NCI-H2107 (cell line): ENCODE results near the gene MALT1.

Experiments used
- DNase-seq: peaks from one replicate; lab custom pipeline; 2025; lab: John Stamatoyannopoulos, UW

The MALT1 gene

DNA sequence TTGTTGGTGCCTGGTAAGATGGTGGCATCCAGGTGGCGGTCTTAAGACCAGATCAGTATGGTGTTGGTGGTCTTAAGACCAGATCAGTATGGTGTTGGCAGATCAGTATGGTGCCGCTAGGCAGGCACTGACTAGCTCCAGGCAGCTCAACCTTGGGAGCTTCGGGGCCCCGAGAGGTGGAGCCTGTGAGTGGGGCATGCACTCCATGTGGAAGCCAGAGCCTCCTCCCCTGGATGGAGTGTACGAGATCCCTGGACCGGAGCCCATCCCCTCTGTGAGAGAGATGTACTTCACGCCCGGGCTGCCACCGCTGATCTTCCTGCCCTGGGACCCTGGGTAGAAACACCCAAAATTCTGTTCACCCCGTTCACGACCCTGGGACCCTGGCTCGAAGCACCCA is 19.0 kb downstream of the MALT1 start:
- DNase-seq: no peak

GRCh38 chr18:58691256-58691655 is 20.0 kb downstream of the MALT1 start:
- DNase-seq: no peak

DNA sequence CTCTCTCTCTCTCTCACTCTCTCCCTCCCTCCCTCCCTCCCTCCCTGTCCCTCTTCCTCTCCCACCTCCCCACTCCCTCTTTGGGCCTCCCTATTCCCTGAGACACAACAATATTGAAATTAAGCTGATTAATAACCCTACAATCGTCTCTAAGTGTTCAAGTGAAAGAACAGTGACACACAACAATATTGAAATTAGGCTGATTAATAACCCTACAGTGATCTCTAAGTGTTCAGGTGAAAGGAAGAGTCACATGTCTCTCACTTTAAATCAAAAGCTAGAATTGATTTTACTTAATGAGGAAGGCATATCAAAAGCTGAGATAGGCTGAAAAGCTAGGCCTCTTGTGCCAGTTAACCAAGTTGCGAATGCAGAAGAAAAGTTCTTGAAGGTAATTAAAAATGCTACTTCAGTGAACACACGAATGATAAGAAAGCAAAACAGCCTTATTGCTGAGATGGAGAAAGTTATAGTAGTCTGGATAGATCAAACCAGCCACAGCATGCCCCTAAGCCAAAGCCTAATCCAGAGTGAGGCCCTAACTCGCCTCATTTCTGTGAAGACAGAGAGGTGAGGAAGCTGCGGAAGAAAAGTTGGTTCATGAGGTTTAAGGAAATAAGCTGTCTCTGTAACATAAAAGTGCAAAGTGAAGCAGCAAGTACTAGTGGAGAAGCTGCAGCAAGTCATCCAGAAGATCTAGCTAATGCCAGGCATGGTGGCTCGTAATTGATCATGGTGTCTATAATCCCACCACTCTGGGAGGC is 21.3 kb downstream of the MALT1 start:
- DNase-seq: no peak

- no peak for DNase-seq
Measured at GRCh38 chr18:58694221-58694620, 23.0 kb downstream of the MALT1 start.

DNA sequence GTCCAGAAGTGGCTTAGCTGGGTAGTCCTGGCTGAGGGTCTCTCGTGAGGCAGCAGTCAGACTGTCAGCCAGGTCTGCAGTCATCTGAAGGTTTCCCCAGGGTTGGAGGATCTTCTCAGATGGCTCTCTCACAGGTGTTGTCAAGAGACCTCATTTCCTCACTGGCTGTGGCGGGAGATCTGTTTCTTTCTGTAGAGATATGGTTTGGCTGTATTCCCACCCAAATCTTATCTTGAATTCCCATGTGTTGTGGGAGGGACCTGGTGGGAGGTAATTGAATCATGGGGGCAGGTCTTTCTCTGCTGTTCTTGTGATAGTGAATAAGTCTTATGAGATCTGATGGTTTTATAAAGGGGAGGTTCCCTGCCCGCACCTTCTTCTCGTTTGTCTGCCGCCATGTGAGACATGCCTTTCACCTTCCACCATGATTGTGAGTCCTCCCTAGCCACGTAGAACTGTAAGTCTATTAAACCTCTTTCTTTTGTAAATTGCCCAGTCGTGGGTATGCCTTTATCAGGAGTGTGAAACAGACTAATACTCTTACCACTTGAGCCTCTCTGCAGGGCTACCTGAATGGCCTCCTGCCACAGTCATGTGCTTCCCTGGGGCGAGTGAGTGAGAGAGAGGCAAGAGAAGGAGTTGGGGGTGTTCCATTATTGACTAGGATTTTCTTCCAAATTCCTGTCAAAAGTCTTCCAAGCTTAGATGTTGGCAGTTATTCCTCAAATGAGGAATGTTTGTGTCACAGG is 23.6 kb downstream of the MALT1 start:
- DNase-seq: no peak

DNA sequence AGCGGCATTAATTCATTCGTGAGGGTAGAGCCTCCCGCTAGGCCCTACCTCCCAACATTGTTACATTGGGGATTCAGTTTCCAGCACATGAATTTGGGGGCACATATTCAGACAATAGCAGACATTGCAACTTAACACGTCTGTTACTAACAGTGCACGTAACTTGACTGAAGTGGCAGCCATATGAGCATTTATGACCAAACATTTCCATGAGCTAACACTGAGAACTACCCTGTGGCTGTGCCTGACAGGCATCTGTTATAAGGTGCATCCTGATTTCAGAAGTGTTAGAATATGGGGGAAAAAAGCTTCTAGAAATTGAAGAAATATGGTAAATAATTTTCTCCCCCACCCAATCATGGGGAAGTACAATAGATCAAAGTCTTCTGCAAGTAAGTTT is 24.5 kb downstream of the MALT1 start:
- DNase-seq: no peak

DNA sequence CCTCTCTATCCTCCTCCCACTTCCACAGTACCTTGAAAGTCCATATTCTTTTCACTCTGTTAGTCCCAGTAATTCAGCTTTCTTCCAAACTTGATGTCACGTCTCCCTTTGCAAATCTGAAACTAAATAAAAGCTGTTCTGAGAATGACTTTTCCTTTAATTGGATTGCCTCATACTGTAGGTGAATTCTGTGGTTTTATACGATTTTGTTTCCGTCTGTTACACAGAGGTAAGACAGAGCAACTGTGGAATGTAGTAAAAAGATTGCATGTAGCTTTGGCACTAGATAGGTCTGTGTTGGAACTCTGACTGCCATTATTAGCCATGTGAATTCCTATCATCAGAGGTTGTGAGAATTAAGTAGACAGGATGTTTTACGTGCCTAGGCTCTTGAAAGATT is 25.9 kb downstream of the MALT1 start:
- DNase-seq: no peak

GRCh38 chr18:58698701-58699193 is 27.5 kb downstream of the MALT1 start:
- DNase-seq: no peak

GRCh38 chr18:58699551-58699950 is 28.3 kb downstream of the MALT1 start:
- no peak for DNase-seq

DNA sequence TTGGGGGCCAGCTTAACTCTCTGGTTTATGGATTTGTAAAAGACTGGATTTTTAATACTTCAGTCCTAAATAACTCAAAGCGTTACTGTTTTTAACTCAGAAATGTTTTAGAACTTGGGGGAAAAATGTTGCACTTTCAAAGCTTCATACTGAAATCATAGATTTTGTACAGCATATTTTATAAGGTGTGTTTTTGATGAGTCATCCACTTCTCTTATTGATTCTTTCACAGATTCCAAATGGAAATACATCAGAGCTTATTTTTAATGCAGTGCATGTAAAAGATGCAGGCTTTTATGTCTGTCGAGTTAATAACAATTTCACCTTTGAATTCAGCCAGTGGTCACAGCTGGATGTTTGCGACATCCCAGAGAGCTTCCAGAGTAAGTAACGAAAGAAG is 28.9 kb downstream of the MALT1 start:
- DNase-seq: no peak

DNA sequence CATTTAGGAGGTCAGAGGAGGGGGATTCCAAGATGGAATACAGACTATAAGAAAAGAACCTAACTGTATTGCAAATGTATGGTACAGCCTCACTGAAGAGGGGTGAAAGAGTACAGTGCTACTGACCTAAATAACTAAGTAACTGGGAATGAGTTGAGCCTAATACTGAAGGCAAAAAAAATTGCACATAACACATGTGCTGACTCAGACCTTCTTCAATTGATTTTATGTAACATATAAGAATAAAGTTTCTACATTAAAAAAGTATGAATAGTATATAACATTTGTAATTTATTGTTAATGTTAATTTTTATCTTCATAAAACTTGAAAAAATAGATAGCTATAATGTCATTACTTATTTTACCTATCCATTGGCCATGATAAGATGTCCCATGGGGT is 41.7 kb downstream of the MALT1 start:
- DNase-seq: no peak

GRCh38 chr18:58714259-58714658 is 43.0 kb downstream of the MALT1 start:
- no peak for DNase-seq

DNA sequence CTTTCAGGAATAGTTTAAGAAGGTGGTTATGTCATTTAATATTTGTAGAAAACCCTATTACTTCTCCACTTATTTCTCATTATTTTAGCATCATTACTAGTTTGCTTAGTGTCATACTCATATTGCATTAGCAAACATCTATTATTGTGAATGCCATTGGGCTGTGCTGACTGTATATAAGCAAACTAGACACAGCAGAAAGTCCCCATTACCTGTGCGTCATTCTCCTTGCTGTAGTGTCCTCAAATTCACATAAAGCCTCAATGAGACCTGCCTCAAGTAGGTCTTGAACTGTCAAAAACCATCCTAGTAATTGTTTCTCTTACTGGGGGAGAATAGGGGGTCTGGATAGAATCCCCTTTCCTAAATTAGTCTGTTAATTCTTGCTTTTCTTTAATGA is 43.6 kb downstream of the MALT1 start:
- no peak for DNase-seq

DNA sequence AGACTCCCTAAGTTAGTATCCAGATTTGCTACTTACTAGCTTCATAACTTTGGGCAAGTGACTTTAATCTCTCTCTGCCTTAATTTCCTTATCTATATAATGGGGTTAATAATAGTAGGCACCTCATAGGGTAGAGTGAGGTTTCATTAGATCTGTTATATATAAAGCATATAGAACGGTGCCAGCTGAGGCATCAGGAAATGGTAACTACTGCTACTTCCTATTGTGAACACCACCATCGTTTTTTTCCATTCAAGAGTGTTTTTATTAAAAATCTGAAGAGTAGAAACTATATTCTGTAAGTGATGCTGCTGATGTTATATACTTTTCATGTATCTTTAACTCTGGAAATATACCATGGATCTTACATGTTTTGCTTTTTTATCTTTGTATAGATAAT is 44.3 kb downstream of the MALT1 start:
- no peak for DNase-seq

DNA sequence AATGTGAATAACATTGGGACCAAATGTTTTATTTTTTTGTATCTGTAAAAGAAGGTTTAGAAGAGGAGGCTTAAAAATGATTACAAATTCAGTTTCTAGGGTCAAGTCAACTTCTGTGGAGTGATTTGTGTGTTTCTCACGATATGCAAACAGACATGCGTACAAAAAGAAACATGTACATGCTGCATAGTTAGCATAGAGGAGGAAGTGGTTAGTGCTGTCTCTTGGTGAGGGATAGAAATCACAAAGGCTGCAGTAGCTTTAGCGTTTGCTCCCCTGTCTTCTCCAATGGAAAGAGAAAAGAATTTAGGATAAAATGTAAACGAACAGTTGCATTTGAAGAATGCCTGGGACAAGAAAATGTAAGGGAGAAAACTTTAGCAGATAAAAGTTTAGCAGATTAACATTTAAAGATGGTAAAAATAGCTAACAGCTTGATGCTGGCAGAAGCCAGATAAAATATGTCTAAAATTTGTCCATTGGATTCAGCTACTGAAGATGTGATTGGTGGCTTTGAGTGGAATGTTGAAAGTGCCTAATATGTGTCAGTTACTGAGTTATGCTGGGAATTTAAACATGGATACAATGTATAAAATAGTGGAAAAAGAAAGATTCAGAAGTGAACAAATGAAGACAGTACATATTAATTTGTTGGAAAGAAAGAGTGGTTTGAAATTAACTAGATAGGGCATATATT is 44.9 kb downstream of the MALT1 start:
- DNase-seq: no peak

- no peak for DNase-seq
Measured at GRCh38 chr18:58721566-58722239, 50.4 kb downstream of the MALT1 start.

GRCh38 chr18:58723810-58724602 is 52.7 kb downstream of the MALT1 start:
- DNase-seq: no peak

DNA sequence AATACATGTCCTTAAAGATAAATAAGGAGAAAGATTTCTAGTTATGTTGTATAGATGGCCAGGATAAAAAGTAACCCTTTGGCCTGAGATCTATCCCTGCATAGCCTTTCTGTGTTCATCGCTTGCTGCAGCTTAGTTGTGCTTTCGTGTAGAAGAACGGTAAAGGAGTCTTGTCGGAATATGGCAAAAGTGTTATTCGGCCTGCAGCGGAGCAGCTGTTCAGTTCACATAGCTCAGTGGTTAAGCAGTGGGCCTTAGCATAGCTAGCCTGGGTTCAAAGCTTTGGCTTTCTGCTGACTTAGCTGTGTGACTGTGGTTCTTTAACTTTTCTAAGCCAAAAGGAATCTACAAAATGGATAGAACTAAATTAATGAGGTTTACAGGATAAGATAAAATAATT is 55.4 kb downstream of the MALT1 start:
- DNase-seq: no peak

- no peak for DNase-seq
Measured at GRCh38 chr18:58727776-58728500, 56.7 kb downstream of the MALT1 start.

DNA sequence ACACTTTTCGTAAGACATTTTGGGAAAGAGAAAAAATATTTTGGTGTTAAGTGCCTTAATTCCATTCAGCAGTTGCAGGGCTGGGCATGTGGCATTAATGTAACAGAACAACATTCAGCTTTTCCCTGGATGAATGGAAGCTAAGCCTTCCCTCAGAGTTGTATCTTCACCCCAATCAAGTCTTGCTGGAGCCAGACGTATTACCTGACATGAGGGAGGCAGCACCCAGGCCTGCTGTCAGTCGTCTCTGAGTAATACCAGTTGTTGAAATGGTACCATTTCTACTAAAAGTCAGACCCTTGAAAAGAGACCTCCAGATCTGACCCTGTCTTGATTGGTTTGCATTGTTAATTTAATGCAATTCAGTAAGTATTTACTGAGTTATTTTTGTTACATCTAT is 57.5 kb downstream of the MALT1 start:
- DNase-seq: no peak

DNA sequence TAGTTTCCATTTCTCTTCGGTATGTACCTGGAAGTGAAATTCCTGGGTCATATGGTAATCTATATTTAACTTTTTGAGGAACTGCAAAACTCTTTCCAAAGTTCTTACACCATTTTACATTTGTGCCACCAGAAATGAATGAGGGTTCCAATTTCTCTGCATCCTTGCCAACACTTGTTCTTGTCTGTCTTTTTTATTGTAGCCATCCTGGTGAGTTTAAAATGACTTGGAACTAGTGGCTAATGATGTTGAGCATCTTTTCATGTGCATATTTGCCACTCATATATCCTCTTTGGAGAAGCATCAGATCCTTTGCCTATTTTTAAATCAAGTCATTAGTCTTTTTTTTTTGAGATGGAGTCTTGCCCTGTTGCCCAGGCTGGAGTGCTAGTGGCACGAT is 59.4 kb downstream of the MALT1 start:
- DNase-seq: no peak
